Measurements from ENCODE around the gene COL5A1.
"Not testable (repeated sequence)": the region's sequence is repeated elsewhere in the genome, so short reads cannot be mapped to it uniquely, and the experiment has no call there.

Gene COL5A1

GRCh38 chr9:134705786-134706185 lies 64.2 kb downstream of the COL5A1 start:
- Histone ChIP-seq H3K4me1 (ENCODE audit: control insufficient read depth, insufficient read depth, low read length) (peaks cover 30% of the 10 kb centered on the region), H3K36me3 (ENCODE audit: insufficient read depth, low read length) (peaks cover 87% of the 10 kb centered on the region)

GRCh38 chr9:134706522-134706921 lies 64.9 kb downstream of the COL5A1 start:
- Histone ChIP-seq H3K9ac (ENCODE audit: low read depth, low read length) (no peak overlapping the region), H3K4me1 (ENCODE audit: control insufficient read depth, insufficient read depth, low read length) (peaks cover 30% of the 10 kb centered on the region), H3K4me2 (ENCODE audit: low read length) (no peak overlapping the region), H3K27me3 (ENCODE audit: control insufficient read depth, insufficient read depth, low read length) (no peaks in the 10 kb centered on the region), H3K36me3 (ENCODE audit: insufficient read depth, low read length) (peaks cover 85% of the 10 kb centered on the region), H3K4me3 (ENCODE audit: low read length) (no peak overlapping the region), H3K9me3 (replicated peaks; ENCODE audit: low read length) (no peaks in the 10 kb centered on the region)

More at GRCh38 chr9:134705786-134706185, 64.2 kb downstream of the COL5A1 start:
- H3K4me3 ChIP-seq (ENCODE audit: low read length), result no peak overlapping the region
- no peaks in the 10 kb centered on the region for H3K27me3 ChIP-seq (ENCODE audit: control insufficient read depth, insufficient read depth, low read length)
- no peak overlapping the region for H3K4me2 ChIP-seq (ENCODE audit: low read length)
- no peaks in the 10 kb centered on the region for H3K9me3 ChIP-seq (replicated peaks; ENCODE audit: low read length)
- H3K9ac ChIP-seq (ENCODE audit: low read depth, low read length), result no peak overlapping the region

- no peak overlapping the region for H3K4me2 ChIP-seq (ENCODE audit: low read length)
- no peaks in the 10 kb centered on the region for H3K9me3 ChIP-seq (replicated peaks; ENCODE audit: low read length)
- peaks cover 30% of the 10 kb centered on the region for H3K4me1 ChIP-seq (ENCODE audit: control insufficient read depth, insufficient read depth, low read length)
- H3K4me3 ChIP-seq (ENCODE audit: low read length), result no peak overlapping the region
- H3K36me3 ChIP-seq (ENCODE audit: insufficient read depth, low read length), result peaks cover 80% of the 10 kb centered on the region
- peak overlapping the region; percentile 9 for H3K9ac ChIP-seq (ENCODE audit: low read depth, low read length)
- H3K27me3 ChIP-seq (ENCODE audit: control insufficient read depth, insufficient read depth, low read length), result no peaks in the 10 kb centered on the region
Measured at GRCh38 chr9:134707031-134707680, 65.6 kb downstream of the COL5A1 start.

GRCh38 chr9:134707731-134708671 lies 66.4 kb downstream of the COL5A1 start:
- H3K4me2 ChIP-seq (ENCODE audit: low read length), result no peak overlapping the region
- peak overlapping the region; percentile 9 for H3K9ac ChIP-seq (ENCODE audit: low read depth, low read length)
- H3K4me3 ChIP-seq (ENCODE audit: low read length), result no peak overlapping the region
- no peaks in the 10 kb centered on the region for H3K9me3 ChIP-seq (replicated peaks; ENCODE audit: low read length)
- H3K4me1 ChIP-seq (ENCODE audit: control insufficient read depth, insufficient read depth, low read length), result peaks cover 30% of the 10 kb centered on the region
- H3K36me3 ChIP-seq (ENCODE audit: insufficient read depth, low read length), result peaks cover 76% of the 10 kb centered on the region
- no peaks in the 10 kb centered on the region for H3K27me3 ChIP-seq (ENCODE audit: control insufficient read depth, insufficient read depth, low read length)

- Histone ChIP-seq H3K9me3 (replicated peaks; ENCODE audit: low read length) (no peaks in the 10 kb centered on the region), H3K27me3 (ENCODE audit: control insufficient read depth, insufficient read depth, low read length) (no peaks in the 10 kb centered on the region), H3K4me1 (ENCODE audit: control insufficient read depth, insufficient read depth, low read length) (peaks cover 30% of the 10 kb centered on the region), H3K36me3 (ENCODE audit: insufficient read depth, low read length) (peaks cover 78% of the 10 kb centered on the region), H3K4me3 (ENCODE audit: low read length) (no peak overlapping the region), H3K4me2 (ENCODE audit: low read length) (no peak overlapping the region), H3K9ac (ENCODE audit: low read depth, low read length) (no peak overlapping the region)
Measured at GRCh38 chr9:134708672-134709038, 67.1 kb downstream of the COL5A1 start.

- no peak overlapping the region for H3K9ac ChIP-seq (ENCODE audit: low read depth, low read length)
- H3K4me1 ChIP-seq (ENCODE audit: control insufficient read depth, insufficient read depth, low read length), result peaks cover 26% of the 10 kb centered on the region
- H3K4me3 ChIP-seq (ENCODE audit: low read length), result no peak overlapping the region
- H3K27me3 ChIP-seq (ENCODE audit: control insufficient read depth, insufficient read depth, low read length), result no peaks in the 10 kb centered on the region
- H3K4me2 ChIP-seq (ENCODE audit: low read length), result no peak overlapping the region
- H3K36me3 ChIP-seq (ENCODE audit: insufficient read depth, low read length), result peaks cover 75% of the 10 kb centered on the region
- H3K9me3 ChIP-seq (replicated peaks; ENCODE audit: low read length), result no peaks in the 10 kb centered on the region
Measured at GRCh38 chr9:134709512-134710270, 68.1 kb downstream of the COL5A1 start.

GRCh38 chr9:134710271-134710540 lies 68.6 kb downstream of the COL5A1 start:
- no peak overlapping the region for H3K4me2 ChIP-seq (ENCODE audit: low read length)
- no peak overlapping the region for H3K9ac ChIP-seq (ENCODE audit: low read depth, low read length)
- no peak overlapping the region for H3K4me3 ChIP-seq (ENCODE audit: low read length)
- no peaks in the 10 kb centered on the region for H3K9me3 ChIP-seq (replicated peaks; ENCODE audit: low read length)
- peaks cover 70% of the 10 kb centered on the region for H3K36me3 ChIP-seq (ENCODE audit: insufficient read depth, low read length)
- H3K27me3 ChIP-seq (ENCODE audit: control insufficient read depth, insufficient read depth, low read length), result no peaks in the 10 kb centered on the region
- peaks cover 26% of the 10 kb centered on the region for H3K4me1 ChIP-seq (ENCODE audit: control insufficient read depth, insufficient read depth, low read length)

- H3K27me3 ChIP-seq (ENCODE audit: control insufficient read depth, insufficient read depth, low read length), result no peaks in the 10 kb centered on the region
- no peak overlapping the region for H3K4me3 ChIP-seq (ENCODE audit: low read length)
- H3K4me1 ChIP-seq (ENCODE audit: control insufficient read depth, insufficient read depth, low read length), result peaks cover 25% of the 10 kb centered on the region
- peaks cover 63% of the 10 kb centered on the region for H3K36me3 ChIP-seq (ENCODE audit: insufficient read depth, low read length)
- no peak overlapping the region for H3K4me2 ChIP-seq (ENCODE audit: low read length)
- H3K9me3 ChIP-seq (replicated peaks; ENCODE audit: low read length), result no peaks in the 10 kb centered on the region
- no peak overlapping the region for H3K9ac ChIP-seq (ENCODE audit: low read depth, low read length)
Measured at GRCh38 chr9:134710901-134711300, 69.3 kb downstream of the COL5A1 start.

- H3K4me2 ChIP-seq (ENCODE audit: low read length), result no peak overlapping the region
- H3K9me3 ChIP-seq (replicated peaks; ENCODE audit: low read length), result no peaks in the 10 kb centered on the region
- H3K4me1 ChIP-seq (ENCODE audit: control insufficient read depth, insufficient read depth, low read length), result peaks cover 11% of the 10 kb centered on the region
- H3K36me3 ChIP-seq (ENCODE audit: insufficient read depth, low read length), result peaks cover 60% of the 10 kb centered on the region
- no peak overlapping the region for H3K9ac ChIP-seq (ENCODE audit: low read depth, low read length)
- no peaks in the 10 kb centered on the region for H3K27me3 ChIP-seq (ENCODE audit: control insufficient read depth, insufficient read depth, low read length)
- H3K4me3 ChIP-seq (ENCODE audit: low read length), result no peak overlapping the region
Measured at GRCh38 chr9:134712243-134712642, 70.6 kb downstream of the COL5A1 start.

- Histone ChIP-seq H3K4me2 (ENCODE audit: low read length) (no peak overlapping the region), H3K9me3 (replicated peaks; ENCODE audit: low read length) (no peaks in the 10 kb centered on the region), H3K4me3 (ENCODE audit: low read length) (no peak overlapping the region), H3K4me1 (ENCODE audit: control insufficient read depth, insufficient read depth, low read length) (peaks cover 8% of the 10 kb centered on the region), H3K27me3 (ENCODE audit: control insufficient read depth, insufficient read depth, low read length) (no peaks in the 10 kb centered on the region), H3K9ac (ENCODE audit: low read depth, low read length) (no peak overlapping the region), H3K36me3 (ENCODE audit: insufficient read depth, low read length) (peaks cover 60% of the 10 kb centered on the region)
Measured at GRCh38 chr9:134712926-134713325, 71.3 kb downstream of the COL5A1 start.

GRCh38 chr9:134715536-134715935 lies 73.9 kb downstream of the COL5A1 start:
- not testable (repeated sequence) for H3K4me3 ChIP-seq (ENCODE audit: low read length); H3K9me3 ChIP-seq (replicated peaks; ENCODE audit: low read length); H3K9ac ChIP-seq (ENCODE audit: low read depth, low read length); H3K27me3 ChIP-seq (ENCODE audit: control insufficient read depth, insufficient read depth, low read length); H3K4me2 ChIP-seq (ENCODE audit: low read length); H3K4me1 ChIP-seq (ENCODE audit: control insufficient read depth, insufficient read depth, low read length)
- H3K36me3 ChIP-seq (ENCODE audit: insufficient read depth, low read length), result peaks cover 57% of the 10 kb centered on the region

Measured in skeletal muscle satellite cell (primary cell).